GM12801 (cell line): ENCODE results near the gene POMP.

Experiments
- TF ChIP-seq, protein P1 (sequence below): IDR thresholded peaks from one replicate; pipeline ENCODE4 v1.5.1; 2011; ENCODE audit warnings: control low read depth; ENCODE audit not compliant: insufficient read length; ENCODE audit errors: extremely low read depth

Gene POMP

DNA sequence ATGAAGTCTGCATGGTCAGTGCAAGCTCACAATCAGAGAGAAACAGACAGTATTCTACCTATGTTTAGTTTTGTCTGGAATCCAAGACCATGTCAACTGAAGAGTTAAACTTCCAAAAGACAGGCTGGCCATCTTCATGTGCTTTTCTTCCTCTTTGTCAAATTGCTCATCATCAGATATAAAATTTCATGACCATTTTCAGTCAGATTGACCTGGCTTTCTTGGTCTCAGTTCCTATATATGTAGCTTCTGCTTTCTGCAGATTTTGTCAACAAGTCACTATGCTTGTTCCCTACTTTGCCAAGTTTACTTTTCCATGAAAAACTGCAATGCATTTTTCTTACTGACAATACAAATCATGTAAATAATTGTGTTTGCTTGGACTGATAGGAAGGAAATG is 46.0 kb downstream of the POMP start:
- TF ChIP-seq, protein P1, sequence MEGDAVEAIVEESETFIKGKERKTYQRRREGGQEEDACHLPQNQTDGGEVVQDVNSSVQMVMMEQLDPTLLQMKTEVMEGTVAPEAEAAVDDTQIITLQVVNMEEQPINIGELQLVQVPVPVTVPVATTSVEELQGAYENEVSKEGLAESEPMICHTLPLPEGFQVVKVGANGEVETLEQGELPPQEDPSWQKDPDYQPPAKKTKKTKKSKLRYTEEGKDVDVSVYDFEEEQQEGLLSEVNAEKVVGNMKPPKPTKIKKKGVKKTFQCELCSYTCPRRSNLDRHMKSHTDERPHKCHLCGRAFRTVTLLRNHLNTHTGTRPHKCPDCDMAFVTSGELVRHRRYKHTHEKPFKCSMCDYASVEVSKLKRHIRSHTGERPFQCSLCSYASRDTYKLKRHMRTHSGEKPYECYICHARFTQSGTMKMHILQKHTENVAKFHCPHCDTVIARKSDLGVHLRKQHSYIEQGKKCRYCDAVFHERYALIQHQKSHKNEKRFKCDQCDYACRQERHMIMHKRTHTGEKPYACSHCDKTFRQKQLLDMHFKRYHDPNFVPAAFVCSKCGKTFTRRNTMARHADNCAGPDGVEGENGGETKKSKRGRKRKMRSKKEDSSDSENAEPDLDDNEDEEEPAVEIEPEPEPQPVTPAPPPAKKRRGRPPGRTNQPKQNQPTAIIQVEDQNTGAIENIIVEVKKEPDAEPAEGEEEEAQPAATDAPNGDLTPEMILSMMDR, result no peak

GRCh38 chr13:28705461-28706083 is 46.6 kb downstream of the POMP start:
- TF ChIP-seq, protein P1, result no peak

DNA sequence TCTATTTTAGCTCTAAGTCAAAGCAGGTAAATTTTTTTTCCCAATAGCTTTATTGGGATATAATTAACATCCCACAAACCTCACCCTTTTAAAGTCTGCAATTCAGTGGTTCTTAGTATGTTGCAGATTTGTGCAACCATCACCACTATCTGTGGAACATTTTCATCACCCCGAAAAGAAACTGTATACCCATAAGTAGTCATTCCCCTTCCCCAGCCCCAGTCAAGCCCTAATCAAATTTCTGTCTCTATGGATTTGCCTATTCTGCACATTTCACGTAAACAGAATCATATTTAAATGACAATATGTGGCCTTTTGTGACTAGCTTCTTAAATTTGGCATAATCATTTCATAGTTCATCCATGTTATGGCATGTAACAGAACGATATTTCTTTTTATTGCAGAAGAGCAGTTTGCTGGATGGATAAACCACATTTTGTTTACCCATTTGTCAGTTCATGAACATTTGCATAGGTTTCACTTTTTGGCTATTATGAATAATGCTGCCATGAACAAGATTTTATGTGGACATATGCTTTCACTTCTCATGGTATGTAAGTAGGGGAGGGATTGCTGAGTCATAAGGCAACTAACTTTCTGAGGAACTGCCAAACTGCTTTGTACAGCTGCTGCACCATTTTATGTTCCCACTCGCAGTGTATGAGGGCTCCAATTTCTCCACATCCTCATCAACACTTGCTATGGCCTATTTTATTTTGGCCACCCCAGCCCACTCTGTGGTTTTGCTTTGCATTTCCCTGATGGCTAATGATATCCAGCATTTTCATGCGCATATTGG is 48.9 kb downstream of the POMP start:
- TF ChIP-seq, protein P1, result no peak

GRCh38 chr13:28710161-28710560 is 51.2 kb downstream of the POMP start:
- TF ChIP-seq, protein P1, result no peak

GRCh38 chr13:28714651-28715050 is 55.7 kb downstream of the POMP start:
- TF ChIP-seq, protein P1, result no peak

DNA sequence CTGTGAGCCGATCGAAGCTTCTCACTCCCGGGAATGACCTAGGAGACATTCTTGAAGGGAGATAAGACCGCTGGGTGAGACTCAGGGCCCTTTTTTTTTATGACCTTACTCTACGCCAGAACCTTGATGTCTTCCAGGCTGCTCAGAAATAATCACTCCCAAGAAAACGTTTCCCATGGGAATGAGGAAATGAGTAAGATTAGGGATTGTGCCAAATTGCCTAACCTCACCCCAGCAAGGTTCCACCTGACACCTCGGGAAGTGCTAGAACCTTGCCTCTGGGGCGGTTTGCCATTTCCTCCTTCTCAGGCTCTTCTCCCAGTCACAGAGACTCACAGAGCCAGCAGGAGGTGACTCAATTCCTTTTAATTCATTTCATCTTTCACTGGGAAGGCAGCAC is 57.6 kb downstream of the POMP start:
- TF ChIP-seq, protein P1, result no peak

- TF ChIP-seq, protein P1, result no peak
Measured at GRCh38 chr13:28717170-28717569, 58.2 kb downstream of the POMP start.
